Sigmoid colon (tissue), 3 donors: ENCODE measurements around the gene PLA2G4F.

Experiments used
- POLR2A ChIP-seq, 2 donors: fragments of 450-650 bp; IDR thresholded peaks; one replicate each; pipeline ENCODE4 v1.6.1; 2016; ENCODE audit warnings: antibody characterized with exemption in 2 of 2, mild to moderate bottlenecking in 2 of 2, moderate library complexity in 2 of 2
- TF ChIP-seq, protein P1 (sequence below), 4 experiments: fragments of 450-650 bp in 3 of 4; fragments of 200-600 bp in 1 of 4; IDR thresholded peaks; one replicate each; pipeline ENCODE4 v1.5.1; 2016 to 2019; ENCODE audit warnings: antibody characterized with exemption in 4 of 4, mild to moderate bottlenecking in 3 of 4, moderate library complexity in 2 of 4

DNA sequence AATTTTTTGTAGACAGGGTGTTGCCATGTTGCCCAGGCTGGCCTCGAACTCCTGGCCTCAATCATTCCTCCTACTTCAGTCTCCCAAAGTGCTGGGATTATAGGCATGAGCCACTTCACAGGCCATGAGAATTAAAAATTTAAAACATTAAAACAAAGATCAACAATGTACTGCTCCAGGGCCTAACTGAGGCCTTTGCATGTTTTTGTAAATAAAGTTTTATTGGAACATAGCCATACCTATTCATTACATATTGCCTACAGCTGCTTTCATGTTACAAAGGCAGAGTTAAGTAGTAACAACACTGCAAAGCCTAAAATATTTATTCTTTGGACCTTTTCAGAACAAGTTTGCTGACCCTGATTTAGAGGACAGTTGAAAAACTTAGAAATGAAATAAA, 42.1 kb upstream of the PLA2G4F start:
- TF ChIP-seq, protein P1, sequence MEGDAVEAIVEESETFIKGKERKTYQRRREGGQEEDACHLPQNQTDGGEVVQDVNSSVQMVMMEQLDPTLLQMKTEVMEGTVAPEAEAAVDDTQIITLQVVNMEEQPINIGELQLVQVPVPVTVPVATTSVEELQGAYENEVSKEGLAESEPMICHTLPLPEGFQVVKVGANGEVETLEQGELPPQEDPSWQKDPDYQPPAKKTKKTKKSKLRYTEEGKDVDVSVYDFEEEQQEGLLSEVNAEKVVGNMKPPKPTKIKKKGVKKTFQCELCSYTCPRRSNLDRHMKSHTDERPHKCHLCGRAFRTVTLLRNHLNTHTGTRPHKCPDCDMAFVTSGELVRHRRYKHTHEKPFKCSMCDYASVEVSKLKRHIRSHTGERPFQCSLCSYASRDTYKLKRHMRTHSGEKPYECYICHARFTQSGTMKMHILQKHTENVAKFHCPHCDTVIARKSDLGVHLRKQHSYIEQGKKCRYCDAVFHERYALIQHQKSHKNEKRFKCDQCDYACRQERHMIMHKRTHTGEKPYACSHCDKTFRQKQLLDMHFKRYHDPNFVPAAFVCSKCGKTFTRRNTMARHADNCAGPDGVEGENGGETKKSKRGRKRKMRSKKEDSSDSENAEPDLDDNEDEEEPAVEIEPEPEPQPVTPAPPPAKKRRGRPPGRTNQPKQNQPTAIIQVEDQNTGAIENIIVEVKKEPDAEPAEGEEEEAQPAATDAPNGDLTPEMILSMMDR (IDR thresholded peaks at IDR 0.05), result no peak
- no peak for TF ChIP-seq POLR2A (IDR thresholded peaks at IDR 0.05)
